Measurements from ENCODE around the gene SPRTN.

The SPRTN gene, protein sequence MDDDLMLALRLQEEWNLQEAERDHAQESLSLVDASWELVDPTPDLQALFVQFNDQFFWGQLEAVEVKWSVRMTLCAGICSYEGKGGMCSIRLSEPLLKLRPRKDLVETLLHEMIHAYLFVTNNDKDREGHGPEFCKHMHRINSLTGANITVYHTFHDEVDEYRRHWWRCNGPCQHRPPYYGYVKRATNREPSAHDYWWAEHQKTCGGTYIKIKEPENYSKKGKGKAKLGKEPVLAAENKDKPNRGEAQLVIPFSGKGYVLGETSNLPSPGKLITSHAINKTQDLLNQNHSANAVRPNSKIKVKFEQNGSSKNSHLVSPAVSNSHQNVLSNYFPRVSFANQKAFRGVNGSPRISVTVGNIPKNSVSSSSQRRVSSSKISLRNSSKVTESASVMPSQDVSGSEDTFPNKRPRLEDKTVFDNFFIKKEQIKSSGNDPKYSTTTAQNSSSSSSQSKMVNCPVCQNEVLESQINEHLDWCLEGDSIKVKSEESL

DNA sequence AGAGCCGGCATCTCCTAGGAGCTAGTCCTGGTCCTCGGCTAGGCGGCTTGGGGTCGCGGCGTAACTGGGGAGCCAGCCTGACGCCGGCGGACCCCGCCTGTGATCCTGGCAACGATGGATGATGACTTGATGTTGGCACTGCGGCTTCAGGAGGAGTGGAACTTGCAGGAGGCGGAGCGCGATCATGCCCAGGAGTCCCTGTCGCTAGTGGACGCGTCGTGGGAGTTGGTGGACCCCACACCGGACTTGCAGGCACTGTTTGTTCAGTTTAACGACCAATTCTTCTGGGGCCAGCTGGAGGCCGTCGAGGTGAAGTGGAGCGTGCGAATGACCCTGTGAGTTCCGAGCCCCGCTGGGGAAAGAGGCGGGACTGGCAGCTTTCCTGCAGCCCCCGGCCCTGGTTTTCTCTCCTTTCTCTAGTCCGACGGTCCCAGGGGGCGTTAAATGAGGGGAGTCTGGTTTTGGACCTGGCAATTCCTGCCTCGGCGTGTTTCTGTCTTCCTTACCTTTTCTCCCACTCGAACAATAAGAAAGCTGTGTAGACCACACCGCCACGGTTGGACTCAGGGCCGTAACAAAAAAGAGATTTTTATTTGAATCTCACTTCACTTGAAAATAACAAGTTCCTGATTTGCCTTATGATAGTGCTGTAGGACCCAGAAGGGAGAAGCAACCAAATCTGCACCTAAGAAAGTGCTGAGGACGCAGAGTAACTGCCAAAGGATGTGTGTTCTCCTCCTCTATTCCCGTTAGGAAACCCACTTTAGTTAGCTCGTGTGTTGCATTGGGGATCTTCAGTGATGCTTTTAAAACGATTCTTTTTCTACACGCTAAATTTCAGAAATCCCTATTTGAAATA lies at the start of gene SPRTN:
SPRTN (plus strand) TSS at position 24 of the 859 bp plus-strand sequence; CDS start at position 115, 91 bp downstream.
- no peak for DNase-seq (ENCODE audit: low read depth)

DNA sequence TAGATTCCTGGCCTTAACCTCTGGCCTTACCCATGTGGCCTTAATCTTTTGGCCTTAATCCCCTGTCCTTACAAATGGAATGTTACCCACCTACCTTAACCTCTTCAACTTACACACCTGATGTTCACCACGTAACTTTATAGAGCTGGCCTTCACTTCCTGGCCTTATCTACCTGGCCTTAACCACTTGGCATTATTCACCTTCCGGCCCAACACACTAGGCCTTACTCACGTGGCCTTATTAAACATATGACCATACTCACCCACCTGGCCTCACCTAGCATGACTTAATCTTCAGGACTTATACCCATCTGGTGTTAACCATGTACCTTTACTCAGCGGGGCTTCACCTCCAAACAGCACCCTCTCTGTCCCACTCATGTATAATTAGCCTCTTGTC lies 42.2 kb upstream of the SPRTN start:
- DNase-seq (ENCODE audit: low read depth): no peak

DNA sequence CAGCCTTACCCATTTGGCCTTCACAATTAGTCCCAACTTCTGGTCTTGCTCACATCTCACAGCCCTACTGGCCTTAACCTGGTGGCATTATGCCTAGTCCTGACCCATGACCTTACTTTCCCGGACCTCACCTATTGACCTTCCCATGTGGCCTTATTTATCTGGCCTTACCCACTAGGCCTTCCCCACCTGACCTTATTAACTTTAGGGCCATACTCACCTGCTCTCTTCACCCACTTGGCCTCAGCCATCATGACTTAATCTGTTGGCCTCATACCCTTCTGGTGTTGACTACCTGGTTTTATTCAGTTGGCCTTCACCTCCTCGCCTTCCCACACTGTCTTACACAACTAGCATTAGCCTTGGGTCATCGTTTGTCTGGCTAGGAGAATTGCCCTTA lies 36.1 kb upstream of the SPRTN start:
- no peak for DNase-seq (ENCODE audit: low read depth)

DNA sequence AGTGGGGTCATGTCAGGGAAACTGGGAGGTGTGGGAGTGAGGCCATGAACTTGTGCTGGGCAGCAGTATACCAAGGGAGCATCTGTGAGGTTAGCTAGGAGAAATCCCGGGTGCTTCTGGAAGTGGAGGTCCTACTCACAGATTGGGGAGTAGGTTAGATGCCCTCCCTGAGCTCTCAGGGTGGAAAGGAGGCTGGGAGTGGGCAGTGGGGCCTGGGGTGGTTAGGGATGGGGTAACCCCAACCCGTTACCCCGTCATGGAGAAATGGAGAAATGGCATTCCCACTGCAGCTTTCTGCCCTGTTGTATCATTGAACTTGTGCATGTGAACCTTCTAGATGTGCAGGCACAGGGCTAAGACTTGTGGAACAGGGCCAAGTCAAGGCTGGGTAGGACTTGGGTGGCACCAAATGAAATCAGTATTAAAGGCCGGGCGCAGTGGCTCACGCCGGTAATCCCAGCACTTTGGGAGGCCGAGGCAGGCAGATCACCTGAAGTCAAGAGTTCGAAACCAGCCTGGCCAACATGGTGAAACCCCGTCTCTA lies 27.6 kb upstream of the SPRTN start:
- DNase-seq (ENCODE audit: low read depth): no peak

DNA sequence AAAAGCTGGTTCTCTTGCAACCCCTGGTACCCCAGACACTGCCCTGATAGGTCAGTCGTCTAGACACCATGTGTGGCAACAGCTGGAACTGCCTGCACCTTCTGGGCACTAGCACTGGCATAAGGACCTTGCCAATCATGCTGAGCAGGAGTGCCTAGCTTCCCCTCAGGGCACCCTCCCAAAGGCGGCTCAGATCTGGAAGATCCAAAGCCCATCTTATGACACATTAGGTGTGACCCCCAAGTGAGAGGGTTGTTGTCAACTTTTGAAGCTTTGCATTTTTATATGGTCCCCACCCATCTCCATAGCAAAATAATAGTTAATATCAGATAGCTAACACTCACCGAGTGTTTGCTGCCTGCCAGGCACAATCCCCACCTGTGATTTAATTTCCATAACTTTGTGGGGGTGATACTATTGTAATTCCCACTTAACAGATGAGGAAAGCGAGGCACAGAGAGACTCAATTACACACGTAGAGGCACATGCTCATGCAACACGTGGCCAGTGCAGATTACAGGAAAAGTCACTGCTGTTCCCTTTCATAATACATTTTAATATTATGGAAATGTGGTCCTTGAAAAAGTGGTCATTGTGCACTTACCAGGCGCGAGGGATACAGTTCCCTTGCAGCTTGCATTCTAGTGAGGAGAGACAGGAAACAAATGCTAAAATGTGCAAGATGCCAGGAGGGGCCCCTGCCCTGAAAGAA lies 26.2 kb upstream of the SPRTN start:
- DNase-seq (ENCODE audit: low read depth): no peak

DNA sequence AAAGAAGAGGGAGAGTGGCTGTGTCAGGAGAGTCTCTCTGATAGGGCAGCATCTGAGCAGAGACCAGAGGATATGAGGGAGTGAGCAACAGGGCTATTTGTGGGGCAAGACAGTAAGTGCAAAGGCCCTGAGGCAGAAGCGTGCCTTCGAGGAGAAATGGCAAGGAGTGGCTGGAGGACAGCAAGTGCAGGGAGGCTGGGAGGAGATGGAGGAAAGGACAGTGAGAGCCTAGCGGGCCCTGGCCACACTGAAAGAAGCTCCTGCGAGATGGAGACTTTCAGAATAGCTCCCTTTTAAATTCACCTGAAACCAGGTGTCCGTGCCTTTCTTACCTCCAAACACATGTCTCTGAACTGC lies 25.7 kb upstream of the SPRTN start:
- DNase-seq (ENCODE audit: low read depth): no peak

DNA sequence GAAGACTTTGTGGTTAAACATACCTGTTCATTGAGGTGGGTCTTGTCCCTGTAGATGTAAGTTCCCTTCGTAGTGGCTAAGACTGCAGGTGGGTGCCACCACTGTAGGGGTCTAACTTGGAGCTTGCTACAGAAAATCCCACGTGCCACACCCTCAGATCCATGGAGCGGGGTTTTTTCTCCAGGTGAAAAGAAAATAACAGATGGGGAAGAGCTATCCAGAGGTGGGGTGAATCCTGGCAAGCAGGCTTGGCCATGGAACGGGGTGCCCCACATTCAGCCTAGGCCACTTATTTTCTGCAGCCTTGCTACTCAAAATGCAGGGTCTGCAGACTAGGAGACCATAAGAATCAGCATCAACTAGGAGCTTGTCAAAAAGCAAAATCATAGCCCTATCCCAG lies 24.4 kb upstream of the SPRTN start:
- no peak for DNase-seq (ENCODE audit: low read depth)

DNA sequence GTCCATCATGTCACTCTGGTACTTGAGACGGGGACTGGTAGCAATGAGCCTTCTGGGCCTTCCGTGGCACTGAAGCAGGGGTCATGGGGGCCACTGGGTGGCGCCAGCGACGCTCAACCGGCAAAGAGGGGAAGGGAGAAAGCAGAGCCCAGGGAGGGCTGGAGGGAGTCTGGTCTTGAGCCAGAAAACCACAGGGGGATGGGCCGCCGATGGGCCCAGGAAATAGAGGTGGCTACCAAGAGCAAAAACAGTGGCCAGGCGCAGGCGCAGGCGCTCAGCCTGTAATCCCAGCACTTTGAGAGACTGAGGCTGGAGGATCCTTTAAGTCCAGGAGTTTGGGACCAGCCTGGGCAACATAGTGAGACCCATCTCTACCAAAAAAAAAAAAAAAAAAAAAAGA lies 22.2 kb upstream of the SPRTN start:
- DNase-seq (ENCODE audit: low read depth): no peak

DNA sequence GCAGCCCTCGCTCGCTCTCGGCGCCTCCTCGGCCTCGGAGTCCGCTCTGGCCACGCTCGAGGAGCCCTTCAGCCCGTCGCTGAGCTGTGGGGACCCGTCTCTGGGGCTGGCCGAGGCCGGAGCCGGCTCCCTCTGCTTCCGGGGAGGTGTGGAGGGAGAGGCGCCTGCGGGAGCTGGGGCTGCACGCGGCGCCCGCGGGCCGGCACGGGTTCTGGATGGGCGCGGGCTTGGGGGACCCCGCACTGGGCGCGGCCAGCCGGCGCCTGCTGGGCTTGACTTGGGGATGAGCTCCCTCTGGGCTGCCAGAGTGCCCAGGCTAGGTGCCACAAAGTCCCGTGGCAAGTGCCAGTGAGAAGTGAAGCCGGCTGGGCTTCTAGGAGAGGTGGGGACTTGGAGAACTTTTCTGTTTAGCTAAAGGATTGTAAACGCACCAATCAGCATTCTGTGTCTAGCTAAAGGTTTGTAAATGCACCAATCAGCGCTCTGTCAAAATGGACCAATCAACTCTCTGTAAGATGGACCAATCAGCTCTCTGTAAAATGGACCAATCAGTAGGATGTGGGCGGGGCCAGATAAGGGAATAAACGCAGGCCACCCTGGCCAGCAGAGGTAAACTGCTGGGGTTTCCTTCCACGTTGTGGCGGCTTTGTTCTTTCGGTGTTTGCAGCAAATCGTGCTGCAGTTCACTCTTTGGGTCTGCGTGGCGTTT lies 20.6 kb upstream of the SPRTN start:
- DNase-seq (ENCODE audit: low read depth): no peak

DNA sequence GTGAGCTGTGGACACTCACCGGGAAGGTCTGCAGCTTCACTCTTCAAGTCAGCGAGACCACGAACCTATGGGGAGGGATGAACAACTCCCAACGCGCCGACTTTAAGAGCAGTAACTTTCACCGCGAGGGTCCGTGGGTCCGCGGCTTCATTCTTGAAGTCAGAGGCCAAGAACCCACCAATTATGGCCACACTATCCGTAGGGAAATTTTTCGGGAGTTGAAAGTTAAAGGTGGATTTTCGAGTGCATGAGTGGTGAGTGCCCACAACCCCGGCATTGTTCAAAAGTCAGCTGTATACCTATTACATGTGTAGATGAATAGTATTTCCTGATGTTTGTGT lies 20.1 kb upstream of the SPRTN start:
- DNase-seq (ENCODE audit: low read depth): no peak

DNA sequence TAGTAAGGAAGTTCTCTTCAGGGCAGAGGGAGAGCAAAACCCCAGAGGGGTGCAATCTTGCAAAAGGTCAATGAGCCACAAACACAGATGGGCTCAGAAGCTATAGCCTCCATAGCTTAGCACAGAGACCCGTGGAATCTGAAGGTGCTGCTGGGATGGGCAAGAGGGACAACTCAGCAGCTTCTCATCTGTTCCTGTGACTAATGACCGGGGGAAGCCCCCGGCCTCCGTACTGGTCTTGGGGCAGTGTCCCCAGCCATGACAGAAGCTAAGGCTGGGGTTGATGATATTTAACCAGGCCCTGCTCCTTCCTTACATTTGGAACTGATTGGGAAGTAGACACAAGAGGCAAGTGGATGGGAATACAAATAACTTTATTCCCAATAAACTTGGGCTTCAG lies 19.5 kb upstream of the SPRTN start:
- no peak for DNase-seq (ENCODE audit: low read depth)

DNA sequence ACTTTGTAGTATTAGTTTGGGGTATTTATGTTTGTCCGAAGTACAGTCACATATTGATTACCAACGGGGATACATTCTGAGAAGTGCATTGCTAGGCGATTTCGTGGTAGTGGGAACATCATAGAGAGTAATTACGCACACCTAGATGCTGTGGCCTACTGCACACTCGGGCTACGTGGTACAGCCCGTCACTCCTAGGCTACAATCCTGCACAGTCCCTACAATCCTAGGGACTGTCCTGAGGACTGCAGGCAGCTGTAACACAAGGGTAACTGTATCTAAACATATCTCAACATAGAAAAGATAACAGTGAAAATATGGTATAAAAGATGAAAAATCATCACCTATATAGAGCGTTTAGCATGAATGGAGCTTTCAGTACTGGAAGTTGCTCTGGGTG lies 19.0 kb upstream of the SPRTN start:
- no peak for DNase-seq (ENCODE audit: low read depth)

DNA sequence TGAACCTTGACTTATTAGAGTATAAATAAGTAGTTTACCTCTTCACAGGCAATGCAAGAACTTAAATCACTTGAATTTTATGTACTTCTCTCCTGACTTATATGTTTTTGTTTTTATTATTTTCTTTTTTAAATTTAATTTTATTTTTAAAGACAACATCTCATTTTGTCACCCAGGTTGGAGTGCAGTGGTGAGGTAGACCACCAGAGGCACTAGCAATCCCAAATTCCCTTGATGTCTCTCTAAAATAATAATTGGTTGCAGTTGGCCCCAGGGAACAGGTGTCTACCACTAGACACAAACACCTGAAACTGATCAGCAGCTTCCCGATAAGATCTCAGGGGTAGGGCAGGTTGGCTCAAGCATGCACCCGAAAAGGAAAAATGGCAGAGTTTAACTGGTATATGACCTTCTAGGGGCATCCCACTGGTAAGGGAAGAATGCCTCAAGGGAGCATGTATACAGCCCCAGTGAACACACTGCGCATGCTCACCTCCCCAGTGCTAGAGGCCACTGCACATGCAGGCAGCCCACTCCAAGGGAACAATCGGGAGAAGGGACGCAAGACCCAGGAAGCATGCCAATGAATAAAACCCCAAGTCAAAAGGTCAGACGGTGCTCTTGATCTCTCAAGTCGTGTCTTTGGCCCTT lies 15.1 kb upstream of the SPRTN start:
- DNase-seq (ENCODE audit: low read depth): no peak

DNA sequence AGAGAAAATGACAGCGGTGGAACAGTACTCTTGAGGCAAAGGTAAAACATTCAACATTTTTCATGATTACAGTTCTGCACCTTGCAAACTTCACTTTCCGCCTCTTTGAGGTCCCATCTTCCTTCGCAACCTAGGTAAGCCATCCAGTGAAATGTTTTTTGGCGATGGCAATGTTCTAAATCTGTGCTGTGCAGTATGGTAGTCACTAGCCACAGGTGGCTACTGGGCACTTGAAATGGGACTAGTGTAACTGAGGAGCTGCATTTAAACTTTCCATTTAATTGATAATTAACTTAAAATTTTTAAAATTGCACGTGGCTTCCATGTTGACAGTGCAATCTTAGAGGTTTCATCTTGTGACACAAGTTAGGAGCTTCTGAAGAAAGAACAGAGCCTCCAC lies 13.4 kb upstream of the SPRTN start:
- no peak for DNase-seq (ENCODE audit: low read depth)

DNA sequence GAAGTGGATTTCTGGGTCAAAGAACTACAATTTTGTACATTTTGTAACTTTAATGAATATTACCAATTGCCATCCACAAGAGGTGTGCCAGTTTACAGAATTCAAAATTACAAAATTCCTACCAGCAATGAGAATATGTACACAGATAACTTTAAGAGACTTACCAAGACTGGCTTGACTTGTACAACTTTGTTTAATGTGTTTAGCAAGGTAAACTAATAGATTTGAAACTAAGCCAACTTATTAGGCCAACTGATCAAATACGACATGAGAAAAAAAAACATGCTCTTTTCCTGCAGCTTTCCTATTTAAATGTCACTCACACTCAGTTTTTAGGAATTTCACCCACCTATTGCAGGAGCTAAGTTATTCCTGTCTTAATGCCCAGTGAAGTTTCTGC lies 11.8 kb upstream of the SPRTN start:
- no peak for DNase-seq (ENCODE audit: low read depth)

DNA sequence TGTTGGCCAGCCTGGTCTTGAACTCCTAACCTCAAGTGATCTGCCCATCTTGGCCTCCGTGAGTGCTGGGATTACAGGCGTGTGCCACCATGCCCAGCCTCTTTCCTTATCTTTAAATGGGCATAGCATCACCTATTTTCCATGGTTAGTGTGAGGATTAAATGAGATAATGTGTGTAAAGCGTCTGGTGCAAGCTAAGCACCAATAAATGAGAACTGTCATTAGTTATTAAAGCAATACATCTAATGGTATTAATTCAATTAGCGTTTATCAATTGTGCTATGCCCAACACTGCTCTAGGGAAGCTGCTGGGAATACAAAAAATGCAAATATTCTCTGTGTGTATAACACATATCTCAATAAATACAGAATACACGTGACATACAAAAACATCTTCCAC lies 10.5 kb upstream of the SPRTN start:
- no peak for DNase-seq (ENCODE audit: low read depth)

DNA sequence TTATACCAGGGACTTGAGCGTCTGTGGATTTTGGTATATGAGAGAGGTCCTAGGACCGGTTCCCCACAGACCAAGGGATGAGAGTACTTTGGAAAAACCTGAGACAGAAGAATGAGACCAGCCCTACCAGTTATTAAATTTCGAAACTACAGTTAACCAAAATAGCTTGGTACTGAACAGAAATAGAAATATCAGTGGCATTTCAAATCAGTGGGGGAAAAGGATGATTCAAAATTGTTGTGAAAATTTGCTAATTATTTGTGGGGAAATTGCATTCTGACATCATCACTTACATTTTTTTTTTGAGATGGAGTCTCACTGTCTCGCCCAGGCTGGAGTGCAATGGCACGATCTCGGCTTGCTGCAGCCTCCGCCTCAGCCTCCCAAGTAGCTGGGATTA lies 8.6 kb upstream of the SPRTN start:
- no peak for DNase-seq (ENCODE audit: low read depth)

DNA sequence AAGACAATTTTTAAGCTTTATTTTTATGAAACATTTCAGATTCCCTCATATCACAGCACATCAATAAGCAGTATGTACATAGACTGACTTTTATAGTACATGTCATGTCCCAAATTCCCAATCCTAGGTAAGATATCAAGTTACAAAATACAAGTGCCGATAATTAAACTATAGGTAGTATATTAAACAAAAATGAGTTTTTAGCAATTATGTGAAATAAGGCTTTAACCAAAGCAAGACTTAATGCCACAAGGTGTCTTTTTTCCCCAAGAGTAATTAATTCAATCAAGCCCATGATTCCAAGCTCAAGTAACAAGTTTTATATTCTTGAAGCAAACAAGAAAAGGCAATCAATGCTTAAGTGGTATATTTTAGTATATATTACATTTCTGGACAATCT lies 5.3 kb upstream of the SPRTN start:
- DNase-seq (ENCODE audit: low read depth): no peak

DNA sequence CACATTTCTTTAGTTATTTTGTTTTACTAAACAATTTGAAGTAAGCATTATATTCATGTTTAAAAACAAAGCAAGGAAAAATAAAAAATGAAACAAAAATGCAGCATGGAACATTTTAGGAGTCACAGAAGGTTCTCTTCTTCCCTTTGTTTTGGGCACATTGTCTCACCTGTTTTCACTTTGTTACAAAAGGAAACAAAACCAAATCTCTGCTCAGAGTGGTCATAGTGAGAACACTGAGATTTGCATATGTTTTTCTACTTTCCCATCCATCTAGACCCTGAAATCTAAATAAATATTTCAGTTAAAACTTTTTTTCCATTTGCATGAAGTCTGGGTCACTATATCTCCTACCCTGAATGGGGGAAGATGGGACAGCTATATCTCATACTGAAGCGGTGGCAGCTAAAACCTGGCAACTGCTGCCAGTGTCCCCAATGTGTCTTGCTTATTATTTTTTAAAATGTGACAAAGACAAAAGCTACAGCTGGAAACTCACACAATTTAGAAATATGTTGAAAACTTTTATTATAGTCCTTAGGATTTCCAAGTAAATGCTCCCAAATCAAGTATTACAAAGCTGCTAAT lies 3.9 kb upstream of the SPRTN start:
- no peak for DNase-seq (ENCODE audit: low read depth)

DNA sequence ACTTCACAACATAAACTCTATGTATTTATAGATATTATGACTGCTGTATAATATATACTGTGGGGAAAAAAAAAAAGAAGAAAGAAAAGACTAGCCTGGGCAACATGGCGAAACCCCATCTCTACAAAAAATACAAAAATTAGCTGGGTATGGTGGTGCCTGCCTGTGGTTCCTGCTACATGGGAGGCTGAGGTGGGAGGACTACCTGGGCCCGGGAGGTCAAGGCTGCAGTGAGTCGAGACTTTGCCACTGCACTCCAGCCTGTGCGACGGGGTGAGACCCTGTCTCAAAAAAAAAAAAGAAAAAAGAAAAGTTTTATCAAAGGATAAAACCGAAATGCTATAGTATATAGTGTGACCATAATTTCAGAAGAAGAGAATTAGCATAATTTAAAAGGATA lies 3.1 kb upstream of the SPRTN start:
- no peak for DNase-seq (ENCODE audit: low read depth)

Data from CMK (cell line).